Stimulated activated CD8-positive, alpha-beta memory T cell treated with anti-CD3 and anti-CD28 coated beads, Interleukin-12 subunit alpha, Interleukin-12 subunit beta, amount 100 ng/mL, for 24 hours (primary cell): ENCODE results near the gene STYXL2.

Source experiments
- DNase-seq: peaks from one replicate; pipeline ENCODE4 v3.0.0-alpha.2; 2020; ENCODE audit errors: extremely low read depth

The STYXL2 gene

DNA sequence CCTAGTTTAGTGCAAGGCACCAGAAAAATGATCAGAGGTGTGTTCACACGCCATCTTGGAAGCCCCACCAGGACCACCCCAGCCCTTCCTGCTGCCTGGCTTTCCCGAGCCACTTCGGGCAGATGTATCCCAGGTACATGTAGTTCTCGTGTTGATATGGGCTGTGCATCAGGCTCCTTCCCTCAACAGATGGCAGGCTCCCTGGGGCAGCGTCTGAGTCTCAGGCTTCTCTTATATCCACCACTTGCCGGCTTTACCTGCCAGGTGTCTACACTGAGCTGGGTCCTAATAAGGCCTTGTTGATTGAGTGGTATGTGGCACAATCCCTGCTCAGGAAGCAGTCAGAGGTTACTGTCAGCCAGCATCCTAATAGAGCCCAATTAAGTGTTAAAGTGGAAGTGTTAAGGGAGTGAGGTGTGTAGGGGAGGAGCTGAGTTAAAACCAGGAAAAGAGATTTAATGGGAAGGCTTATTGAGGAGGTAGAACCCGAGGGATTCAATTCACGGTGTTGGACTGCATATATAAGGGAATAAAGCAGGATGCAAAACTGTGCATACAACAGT, 12.2 kb upstream of the STYXL2 start:
- no peak for DNase-seq

DNA sequence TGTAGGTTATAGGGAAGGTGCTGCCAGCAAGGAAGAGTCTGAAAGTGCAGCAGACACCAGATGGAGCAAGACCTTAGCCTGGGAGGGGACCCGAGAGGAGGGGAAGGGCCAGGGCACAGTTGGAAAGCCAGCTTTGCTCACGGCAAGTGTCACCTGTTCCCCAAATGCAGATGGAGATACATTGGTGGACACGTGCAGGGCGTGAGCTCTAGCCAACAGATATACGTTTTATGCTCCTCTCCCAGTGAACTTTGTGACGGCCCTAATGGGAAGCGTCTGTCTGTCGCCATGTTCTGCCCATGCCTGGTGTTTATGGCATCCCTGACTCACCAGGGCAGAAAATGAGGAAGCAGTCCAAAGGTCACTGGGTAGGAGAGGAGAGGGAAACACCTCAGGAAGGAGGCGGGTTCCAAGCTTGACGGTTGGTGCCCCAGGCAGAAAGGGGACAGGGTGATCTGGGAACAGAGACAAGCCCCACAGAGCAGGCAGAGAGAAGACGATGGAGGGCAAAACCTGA, 11.3 kb upstream of the STYXL2 start:
- no peak for DNase-seq

DNA sequence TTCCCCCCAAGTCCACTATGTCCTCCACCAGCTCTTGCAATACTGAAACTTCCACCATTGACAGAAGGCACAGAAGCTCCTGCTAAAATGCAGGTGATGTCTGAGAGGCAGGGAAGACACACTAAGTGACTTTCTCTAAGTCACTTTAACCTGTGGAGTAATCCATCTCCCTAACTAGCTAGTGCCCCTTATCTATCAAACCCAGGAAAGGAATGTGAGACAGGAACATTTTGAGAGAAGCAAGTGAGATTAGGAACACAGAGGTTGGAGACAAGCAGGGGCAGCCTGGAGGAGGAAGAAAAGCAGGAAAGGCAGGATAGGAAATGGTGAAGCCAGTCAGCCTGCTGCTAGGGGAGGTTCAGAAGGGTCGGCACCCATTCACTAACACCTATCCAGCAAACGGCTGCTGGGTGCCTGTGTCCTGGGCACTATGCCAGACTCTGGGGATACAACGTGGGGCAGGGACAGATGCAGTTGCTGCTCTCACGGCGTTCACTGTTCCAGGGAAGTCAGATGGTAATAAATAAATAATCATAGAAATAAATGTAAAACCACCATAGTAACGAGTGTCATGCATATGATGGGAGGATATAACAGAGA, 10.7 kb upstream of the STYXL2 start:
- no peak for DNase-seq

DNA sequence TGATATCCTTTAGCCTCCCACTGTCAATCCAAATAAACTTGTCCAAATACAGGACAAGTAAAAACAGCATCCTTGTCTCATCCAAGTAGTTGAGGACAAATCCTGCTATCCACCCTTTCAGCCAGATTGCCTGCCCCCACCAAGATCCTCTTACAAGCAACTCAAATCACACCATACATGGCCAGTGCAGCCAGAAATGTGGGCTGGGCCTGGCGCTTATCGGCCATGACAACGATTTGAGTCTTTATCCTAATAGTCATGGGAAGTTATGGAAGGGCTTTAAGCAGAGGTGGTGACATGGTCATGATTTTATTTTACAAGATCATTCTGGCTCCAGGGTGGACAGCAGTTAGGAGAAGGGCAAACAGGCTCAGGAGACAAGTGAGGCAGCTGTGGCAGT, 10.0 kb upstream of the STYXL2 start:
- DNase-seq, result no peak

GRCh38 chr1:167084757-167085156, 9.1 kb upstream of the STYXL2 start:
- DNase-seq, result no peak

- DNase-seq, result no peak
These were observed 7.8 kb upstream of the STYXL2 start for GRCh38 chr1:167086033-167086432.

GRCh38 chr1:167086768-167087167, 7.1 kb upstream of the STYXL2 start:
- no peak for DNase-seq

DNA sequence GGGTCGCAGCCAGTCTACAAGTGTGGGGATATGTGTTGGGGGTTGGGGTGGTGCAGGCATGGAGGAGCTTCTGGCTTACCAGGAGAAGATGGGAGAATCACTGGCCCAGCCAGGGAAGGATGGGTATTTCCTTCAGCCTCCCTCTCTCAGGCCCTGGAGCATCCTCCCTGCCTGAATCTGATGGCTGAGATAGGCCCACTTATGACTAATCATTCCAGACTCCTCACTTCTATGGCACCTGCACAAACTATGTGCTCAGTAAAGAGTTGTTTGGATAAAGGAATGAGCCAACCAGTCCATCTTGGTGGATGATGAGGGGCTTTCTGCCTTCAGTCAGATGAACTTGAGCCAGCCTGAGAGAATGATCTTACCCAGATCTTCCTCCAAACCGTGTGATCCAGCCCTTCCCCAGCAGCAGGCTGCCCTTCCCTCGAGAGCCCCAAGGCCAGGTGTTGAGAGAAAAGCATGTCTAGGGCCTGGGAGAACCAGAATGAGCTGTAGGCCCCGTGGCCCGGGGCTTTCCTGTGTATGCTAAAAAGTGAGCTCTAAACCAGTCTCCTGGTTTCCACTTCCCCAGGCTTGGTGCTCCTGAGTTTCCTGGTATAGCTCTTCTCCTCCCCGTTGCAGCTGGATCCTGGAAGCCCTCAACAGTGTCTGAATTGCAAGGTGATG, 5.0 kb upstream of the STYXL2 start:
- no peak for DNase-seq

DNA sequence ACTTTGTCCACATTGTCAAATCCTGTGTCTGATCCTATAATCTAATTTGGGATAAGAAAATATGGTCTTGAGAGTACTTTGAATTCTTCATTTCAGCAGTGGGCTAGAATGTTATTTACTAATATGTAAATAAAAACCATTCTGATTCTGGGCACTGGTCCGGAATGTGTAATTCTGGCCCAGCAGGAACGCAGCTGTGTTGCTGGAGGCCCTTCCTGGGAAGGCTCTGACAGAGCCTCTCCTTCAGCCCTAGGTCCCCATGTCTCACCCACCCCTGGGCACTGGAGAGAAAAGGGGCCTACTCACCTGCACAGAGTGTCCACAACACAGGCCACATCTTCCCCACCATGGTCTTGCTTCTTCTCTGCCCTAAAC, 3.9 kb upstream of the STYXL2 start:
- DNase-seq, result no peak

DNA sequence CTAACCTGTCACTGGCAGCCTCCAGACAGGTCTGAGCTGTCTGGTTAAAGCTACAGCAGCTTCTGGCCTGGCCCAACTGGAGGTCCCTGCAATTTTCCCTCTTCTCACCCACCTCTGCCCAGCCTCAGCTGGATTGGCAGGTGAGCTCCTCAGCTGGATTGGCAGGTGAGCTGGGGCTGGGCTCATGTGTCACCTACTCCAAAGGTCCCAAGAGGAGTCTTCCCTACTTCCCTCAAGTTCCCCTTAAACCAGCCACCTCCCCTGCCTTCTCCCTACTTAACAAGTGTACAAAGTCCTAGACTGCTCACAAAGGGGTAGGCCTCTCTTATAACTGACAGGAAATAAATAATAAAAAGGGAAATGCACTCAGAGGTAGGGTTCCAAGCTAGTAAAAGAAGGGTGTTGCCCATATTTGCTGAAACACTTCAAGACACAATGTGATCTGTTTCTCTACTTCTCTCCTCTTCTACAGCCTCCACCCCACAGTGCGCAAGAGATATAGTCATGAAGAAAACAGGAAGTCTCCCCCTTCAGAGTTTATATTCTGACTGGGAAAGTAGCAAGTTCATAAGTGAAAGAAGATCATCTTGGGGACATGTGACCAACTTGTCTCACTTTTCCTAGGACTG, 3.4 kb upstream of the STYXL2 start, which contains the start of gene GPA33:
Gene GPA33, minus strand, starts transcription at position 64 of the 629 bp plus-strand sequence. CDS start 90 bp downstream, outside the sequence.
- DNase-seq, result no peak

GRCh38 chr1:167092653-167093052, 1.2 kb upstream of the STYXL2 start:
- DNase-seq, result no peak

GRCh38 chr1:167094690-167095089, 815 bp downstream of the STYXL2 start:
- DNase-seq, result no peak

GRCh38 chr1:167095368-167095767, 1.5 kb downstream of the STYXL2 start:
- no peak for DNase-seq

- DNase-seq, result no peak
These were observed 6.0 kb downstream of the STYXL2 start for GRCh38 chr1:167099851-167100250.

DNA sequence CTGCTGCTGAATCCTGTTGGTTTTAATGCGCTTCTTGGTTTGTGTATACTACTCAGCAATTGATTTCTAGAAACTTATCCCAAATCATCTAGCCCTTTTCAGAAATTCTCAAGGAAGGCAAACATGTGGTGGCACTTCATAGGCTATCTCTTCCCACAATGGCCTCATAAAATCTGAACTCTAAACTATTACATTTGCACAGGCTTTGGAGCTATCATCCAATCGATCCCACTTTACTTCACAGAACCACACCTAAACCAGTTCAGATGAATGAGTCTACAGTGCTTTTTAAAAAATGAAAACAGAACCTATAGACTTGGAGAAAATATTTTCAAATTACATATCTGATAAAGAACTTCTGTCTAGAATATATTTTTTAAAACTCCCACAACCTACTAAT, 6.9 kb downstream of the STYXL2 start:
- no peak for DNase-seq

DNA sequence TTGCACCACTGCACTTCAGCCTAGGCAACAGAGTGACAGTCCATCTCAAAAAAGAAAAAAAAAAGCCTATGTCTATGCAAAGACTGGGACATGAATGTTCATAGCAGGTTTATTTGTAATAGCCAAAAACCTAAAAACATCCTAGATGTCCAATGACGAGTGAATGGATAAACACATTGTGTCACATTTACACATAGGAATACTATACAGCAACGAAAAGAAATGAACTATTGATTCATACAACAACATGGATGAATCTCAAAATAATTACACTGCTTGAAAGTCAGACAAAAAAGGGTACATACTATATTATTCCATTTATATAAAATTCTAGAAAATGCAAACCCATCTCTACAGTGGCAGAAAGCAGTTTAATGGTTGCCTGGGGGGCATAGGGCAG, 7.9 kb downstream of the STYXL2 start:
- DNase-seq, result no peak

- no peak for DNase-seq
These were observed 9.2 kb downstream of the STYXL2 start for GRCh38 chr1:167102906-167103573.

DNA sequence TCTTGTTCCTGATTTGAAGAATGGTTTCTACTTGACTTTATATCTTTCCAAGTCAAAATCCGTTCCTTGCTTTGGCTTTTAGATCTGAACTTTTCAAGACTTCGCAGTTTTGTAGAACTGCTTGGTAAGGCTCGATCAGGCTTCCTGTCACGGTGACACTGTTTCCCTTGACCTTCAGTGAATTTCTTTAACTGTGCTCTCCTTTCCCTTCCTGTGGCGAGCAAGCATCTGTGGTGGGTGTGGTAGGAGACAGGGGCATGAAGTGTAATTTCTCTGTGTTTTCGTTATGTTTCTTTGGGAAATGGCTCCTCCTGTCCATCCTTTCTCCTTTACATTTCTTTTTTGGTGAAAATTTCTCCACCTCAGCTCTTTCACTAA, 10.4 kb downstream of the STYXL2 start:
- DNase-seq, result no peak

GRCh38 chr1:167105271-167106118, 11.6 kb downstream of the STYXL2 start:
- DNase-seq, result no peak

GRCh38 chr1:167106119-167106461, 12.2 kb downstream of the STYXL2 start:
- DNase-seq, result no peak

GRCh38 chr1:167107456-167107855, 13.6 kb downstream of the STYXL2 start:
- no peak for DNase-seq
